Activated T-cell treated with anti-CD3 and anti-CD28 coated beads, Interleukin-2, amount 50 U/mL, for 24 hours (primary cell): ENCODE data around the gene DLG2.
"Not testable (repeated sequence)": the region's sequence is repeated elsewhere in the genome, so short reads cannot be mapped to it uniquely, and the experiment has no call there.

ENCODE experiments used
- DNase-seq: peaks from one replicate; pipeline ENCODE4 v3.0.0-alpha.2; 2020
- H3K27ac Mint-ChIP-seq: 2 replicates; pipeline ENCODE4 v1.8.0; 2020; ENCODE audit warnings: mild to moderate bottlenecking, mixed read lengths
- H3K27me3 Mint-ChIP-seq: 2 replicates; pipeline ENCODE4 v1.8.0; 2020; ENCODE audit warnings: mixed read lengths
- H3K36me3 Mint-ChIP-seq: 2 replicates; pipeline ENCODE4 v1.8.0; 2020; ENCODE audit warnings: low read depth, mixed read lengths
- H3K4me1 Mint-ChIP-seq: 2 replicates; pipeline ENCODE4 v1.8.0; 2020; ENCODE audit warnings: low read depth, mixed read lengths
- H3K4me3 Mint-ChIP-seq: 2 replicates; pipeline ENCODE4 v1.8.0; 2020; ENCODE audit warnings: mild to moderate bottlenecking, moderate library complexity, mixed read lengths
- H3K9me3 Mint-ChIP-seq: 2 replicates; pipeline ENCODE4 v1.8.0; 2020; ENCODE audit warnings: mixed read lengths

Gene DLG2

GRCh38 chr11:83587797-83588196, 2039.3 kb downstream of the DLG2 start:
- not testable (repeated sequence) for H3K36me3 Mint-ChIP-seq, H3K4me3 Mint-ChIP-seq, H3K4me1 Mint-ChIP-seq, H3K27me3 Mint-ChIP-seq, H3K9me3 Mint-ChIP-seq, DNase-seq, H3K27ac Mint-ChIP-seq

DNA sequence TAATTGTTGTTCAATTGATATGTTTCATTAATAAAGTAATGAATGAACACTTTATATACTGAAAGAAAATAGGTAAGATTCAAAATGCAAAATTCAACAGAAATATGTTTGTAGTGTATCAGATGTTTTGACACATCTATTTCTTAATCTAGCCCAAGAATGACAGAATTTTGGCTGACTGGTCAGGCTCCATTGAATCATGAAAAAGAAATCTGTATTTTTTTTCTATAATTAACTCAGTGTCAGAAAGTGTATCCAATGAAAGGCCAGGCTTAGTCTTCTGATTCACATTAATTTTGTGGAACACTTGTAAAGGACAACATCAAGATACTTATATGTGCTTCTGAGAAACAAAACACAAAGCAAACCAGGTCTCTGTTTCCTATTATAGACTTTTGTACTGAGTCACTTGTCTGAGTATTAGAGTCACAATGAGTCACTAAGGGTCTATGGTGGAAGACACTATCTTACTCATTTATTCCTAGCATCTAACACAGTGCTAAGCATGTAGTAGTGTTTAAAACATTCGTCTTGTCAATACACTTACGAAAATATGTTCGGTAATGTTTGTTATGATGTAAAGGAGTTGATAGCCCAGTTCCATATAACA, 2043.3 kb downstream of the DLG2 start:
- Mint-ChIP-seq H3K4me3 (no peak overlapping the region), H3K9me3 (peaks cover 3% of the 10 kb centered on the region), H3K27me3 (peaks cover 5% of the 10 kb centered on the region), H3K27ac (no peak overlapping the region), H3K4me1 (peaks cover 6% of the 10 kb centered on the region), H3K36me3 (no peaks in the 10 kb centered on the region)
- DNase-seq: no peak

- Mint-ChIP-seq H3K27ac (no peak overlapping the region), H3K27me3 (no peaks in the 10 kb centered on the region), H3K9me3 (no peaks in the 10 kb centered on the region), H3K36me3 (no peaks in the 10 kb centered on the region), H3K4me1 (no peaks in the 10 kb centered on the region), H3K4me3 (no peak overlapping the region)
- no peak for DNase-seq
Observed at GRCh38 chr11:83574519-83574918, 2052.6 kb downstream of the DLG2 start.

GRCh38 chr11:83572581-83573496, 2054.3 kb downstream of the DLG2 start:
- Mint-ChIP-seq H3K36me3 (no peaks in the 10 kb centered on the region), H3K4me1 (no peaks in the 10 kb centered on the region), H3K27me3 (no peaks in the 10 kb centered on the region), H3K4me3 (no peak overlapping the region), H3K9me3 (no peaks in the 10 kb centered on the region), H3K27ac (no peak overlapping the region)
- no peak for DNase-seq

DNA sequence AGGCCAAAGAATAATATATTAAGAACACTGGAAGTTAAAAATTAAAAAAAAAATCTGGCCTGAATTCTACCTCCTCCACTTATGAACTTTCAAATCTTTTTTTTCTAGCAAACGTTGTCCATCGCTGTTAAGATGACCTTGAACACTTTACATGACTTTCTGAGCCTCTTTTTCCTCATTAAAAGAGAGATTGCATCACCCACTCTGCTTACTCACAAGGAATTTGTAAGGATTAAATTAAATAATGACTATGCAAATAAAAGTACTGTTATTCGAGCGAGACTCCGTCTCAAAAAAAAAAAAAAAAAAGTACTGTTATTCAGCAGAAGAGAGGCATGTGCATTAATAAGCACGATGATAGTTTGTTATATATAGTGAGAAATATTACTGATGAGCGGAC, 2055.8 kb downstream of the DLG2 start:
- no peaks in the 10 kb centered on the region for H3K36me3 Mint-ChIP-seq
- H3K27ac Mint-ChIP-seq: no peak overlapping the region
- no peak overlapping the region for H3K4me3 Mint-ChIP-seq
- DNase-seq: no peak
- no peaks in the 10 kb centered on the region for H3K9me3 Mint-ChIP-seq
- no peaks in the 10 kb centered on the region for H3K27me3 Mint-ChIP-seq
- no peaks in the 10 kb centered on the region for H3K4me1 Mint-ChIP-seq

DNA sequence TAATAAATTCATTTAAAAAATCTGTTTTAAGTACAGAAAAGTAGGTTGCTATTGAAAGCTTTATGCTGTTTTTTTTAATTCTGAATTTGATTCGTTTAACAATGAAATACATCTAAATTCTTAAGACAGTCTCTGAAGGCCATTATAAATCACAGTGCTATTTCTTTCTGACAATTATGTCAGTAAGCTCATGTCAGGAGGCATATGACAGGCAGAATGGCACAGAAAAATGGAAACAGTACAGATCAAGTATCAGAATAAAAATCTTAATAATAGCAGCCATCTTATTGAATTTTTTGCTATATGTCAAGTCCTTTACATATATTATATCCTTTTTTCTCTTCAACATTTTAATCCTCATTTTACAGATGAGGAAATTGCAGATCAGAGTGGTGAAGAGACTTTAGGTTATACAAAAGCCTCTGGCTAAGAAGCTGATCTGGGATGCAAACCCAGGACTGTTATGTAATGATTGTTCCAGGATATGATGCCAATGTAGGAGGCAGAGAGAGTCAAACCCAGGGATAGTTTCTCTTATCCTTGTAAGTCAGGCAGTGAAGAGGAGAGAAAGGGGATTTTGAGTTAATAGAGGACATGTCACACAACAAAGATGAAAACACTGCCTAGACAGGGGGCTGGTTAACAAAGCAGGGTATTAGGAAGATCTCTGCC, 2057.9 kb downstream of the DLG2 start:
- no peaks in the 10 kb centered on the region for H3K27me3 Mint-ChIP-seq
- H3K9me3 Mint-ChIP-seq: no peaks in the 10 kb centered on the region
- no peak overlapping the region for H3K27ac Mint-ChIP-seq
- no peak overlapping the region for H3K4me3 Mint-ChIP-seq
- H3K36me3 Mint-ChIP-seq: no peaks in the 10 kb centered on the region
- no peaks in the 10 kb centered on the region for H3K4me1 Mint-ChIP-seq
- DNase-seq: no peak

- Mint-ChIP-seq H3K27me3 (no peaks in the 10 kb centered on the region), H3K4me1 (no peaks in the 10 kb centered on the region), H3K27ac (no peak overlapping the region), H3K4me3 (no peak overlapping the region), H3K9me3 (no peaks in the 10 kb centered on the region), H3K36me3 (no peaks in the 10 kb centered on the region)
- DNase-seq: no peak
Observed at GRCh38 chr11:83568516-83568915, 2058.6 kb downstream of the DLG2 start.

DNA sequence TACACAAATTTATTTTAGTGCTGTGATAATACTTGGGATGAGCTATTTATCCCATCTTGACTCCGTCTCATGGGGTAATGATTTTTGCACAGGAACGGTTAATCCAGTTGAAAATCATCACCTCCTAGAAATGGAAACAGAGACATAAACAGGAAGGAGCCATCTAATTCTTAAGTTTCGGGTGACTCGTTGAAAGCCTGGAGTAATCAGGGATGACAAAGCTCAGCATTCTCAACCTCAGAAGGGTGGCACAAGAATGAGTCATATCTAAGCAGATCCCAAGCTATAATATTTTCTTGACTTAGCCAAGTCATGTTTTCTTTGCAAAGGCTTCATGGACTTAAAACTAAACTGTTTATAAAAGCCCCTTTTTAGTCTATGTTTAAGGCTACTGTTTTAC, 2060.2 kb downstream of the DLG2 start:
- Mint-ChIP-seq H3K36me3 (no peaks in the 10 kb centered on the region), H3K4me1 (no peaks in the 10 kb centered on the region), H3K27ac (no peak overlapping the region), H3K27me3 (no peaks in the 10 kb centered on the region), H3K4me3 (no peak overlapping the region), H3K9me3 (no peaks in the 10 kb centered on the region)
- DNase-seq: no peak

GRCh38 chr11:83564870-83565269, 2062.3 kb downstream of the DLG2 start:
- no peak for DNase-seq
- Mint-ChIP-seq H3K27me3 (no peaks in the 10 kb centered on the region), H3K9me3 (no peaks in the 10 kb centered on the region), H3K27ac (no peak overlapping the region), H3K36me3 (no peaks in the 10 kb centered on the region), H3K4me3 (no peak overlapping the region), H3K4me1 (no peaks in the 10 kb centered on the region)

DNA sequence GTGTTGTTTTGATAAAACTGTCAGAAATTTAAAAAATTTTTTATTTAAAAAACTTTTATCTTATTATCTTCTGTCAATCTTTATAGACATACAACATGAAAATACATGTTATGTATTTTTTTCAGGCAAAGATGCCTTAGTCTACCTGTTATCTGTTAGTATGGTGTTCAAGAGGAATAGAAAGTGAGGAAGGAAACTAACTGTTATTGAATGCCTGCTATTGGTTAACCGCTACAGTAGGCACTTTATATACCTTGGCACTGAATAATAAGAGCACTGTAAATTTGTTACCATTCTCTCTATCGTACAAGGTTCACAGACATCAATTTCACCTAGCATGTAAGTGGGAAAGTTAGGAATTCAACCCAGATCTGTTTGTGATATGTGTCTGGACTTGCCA, 2068.9 kb downstream of the DLG2 start:
- H3K36me3 Mint-ChIP-seq: no peaks in the 10 kb centered on the region
- H3K9me3 Mint-ChIP-seq: no peaks in the 10 kb centered on the region
- no peak for DNase-seq
- H3K4me3 Mint-ChIP-seq: no peak overlapping the region
- no peaks in the 10 kb centered on the region for H3K27me3 Mint-ChIP-seq
- no peaks in the 10 kb centered on the region for H3K4me1 Mint-ChIP-seq
- H3K27ac Mint-ChIP-seq: no peak overlapping the region

GRCh38 chr11:83557653-83558052, 2069.5 kb downstream of the DLG2 start:
- no peak for DNase-seq
- Mint-ChIP-seq H3K27me3 (no peaks in the 10 kb centered on the region), H3K4me3 (no peak overlapping the region), H3K27ac (no peak overlapping the region), H3K36me3 (no peaks in the 10 kb centered on the region), H3K4me1 (no peaks in the 10 kb centered on the region), H3K9me3 (no peaks in the 10 kb centered on the region)

- no peak overlapping the region for H3K27ac Mint-ChIP-seq
- no peaks in the 10 kb centered on the region for H3K27me3 Mint-ChIP-seq
- no peaks in the 10 kb centered on the region for H3K36me3 Mint-ChIP-seq
- no peaks in the 10 kb centered on the region for H3K9me3 Mint-ChIP-seq
- no peaks in the 10 kb centered on the region for H3K4me1 Mint-ChIP-seq
- no peak for DNase-seq
- no peak overlapping the region for H3K4me3 Mint-ChIP-seq
Observed at GRCh38 chr11:83554876-83555275, 2072.3 kb downstream of the DLG2 start.

- DNase-seq: no peak
- H3K27me3 Mint-ChIP-seq: no peaks in the 10 kb centered on the region
- H3K36me3 Mint-ChIP-seq: no peaks in the 10 kb centered on the region
- no peak overlapping the region for H3K4me3 Mint-ChIP-seq
- no peak overlapping the region for H3K27ac Mint-ChIP-seq
- no peaks in the 10 kb centered on the region for H3K4me1 Mint-ChIP-seq
- no peaks in the 10 kb centered on the region for H3K9me3 Mint-ChIP-seq
Observed at GRCh38 chr11:83549984-83550667, 2077.0 kb downstream of the DLG2 start.

GRCh38 chr11:83546368-83546767, 2080.8 kb downstream of the DLG2 start:
- no peaks in the 10 kb centered on the region for H3K27me3 Mint-ChIP-seq
- DNase-seq: no peak
- no peaks in the 10 kb centered on the region for H3K9me3 Mint-ChIP-seq
- no peak overlapping the region for H3K4me3 Mint-ChIP-seq
- no peaks in the 10 kb centered on the region for H3K36me3 Mint-ChIP-seq
- peaks cover 5% of the 10 kb centered on the region for H3K4me1 Mint-ChIP-seq
- no peak overlapping the region for H3K27ac Mint-ChIP-seq
